Urothelium cell line (cell line): ENCODE measurements around the gene HTN1.
"Not testable (repeated sequence)": the region's sequence is repeated elsewhere in the genome, so short reads cannot be mapped to it uniquely, and the experiment has no call there.

Source experiments
- DNase-seq: peaks from one replicate; pipeline ENCODE4 v3.0.0; 2011; ENCODE audit warnings: low spot score, mixed read lengths
- FAIRE-seq: peaks from 2 replicates; lab custom pipeline; 2011; peaks lifted over from hg19 to GRCh38; lab: Jason Lieb, UNC

HTN1 gene

DNA sequence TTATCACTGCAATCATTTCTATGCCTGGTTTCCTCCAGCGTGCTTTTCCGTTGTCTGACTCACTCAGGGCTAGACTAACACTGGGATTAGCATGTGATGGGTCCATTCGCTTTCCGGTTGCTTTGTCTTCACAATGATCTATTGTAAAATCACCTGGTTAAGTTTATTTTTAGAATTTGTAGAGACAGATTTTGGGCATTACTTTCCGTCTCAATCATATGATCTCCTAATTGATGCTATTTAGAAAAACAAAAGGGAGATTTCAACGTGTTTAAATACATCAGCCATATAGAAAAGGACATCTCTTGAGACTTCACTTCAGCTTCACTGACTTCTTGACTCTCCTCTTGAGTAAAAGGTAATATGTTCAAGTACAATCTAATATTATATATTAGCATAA is at the start of gene HTN1:
Gene HTN1 (plus strand): TSS at position 301 of the 400 bp plus-strand sequence. CDS start 2,639 bp downstream, outside the sequence.
- FAIRE-seq: peak; percentile 76
- not testable (repeated sequence) for DNase-seq

DNA sequence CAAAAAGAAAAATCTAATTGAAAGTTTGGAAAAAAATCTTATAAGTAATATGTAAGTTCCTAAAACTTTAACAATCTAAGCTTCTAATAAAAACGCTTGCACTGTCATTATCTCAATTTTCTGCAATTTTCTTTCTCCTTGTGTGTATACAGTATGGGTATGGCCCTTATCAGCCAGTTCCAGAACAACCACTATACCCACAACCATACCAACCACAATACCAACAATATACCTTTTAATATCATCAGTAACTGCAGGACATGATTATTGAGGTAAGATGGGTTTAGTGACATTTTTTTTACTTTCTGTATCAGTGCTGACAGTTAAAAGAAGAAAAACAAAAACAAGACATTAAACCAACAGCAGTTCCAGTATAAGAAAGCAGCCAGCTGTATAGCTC is 49.5 kb upstream of the HTN1 start:
- no peak for DNase-seq
- FAIRE-seq: no peak

GRCh38 chr4:70002507-70002906 is 47.7 kb upstream of the HTN1 start:
- FAIRE-seq: no peak
- no peak for DNase-seq

GRCh38 chr4:70008771-70009170 is 41.5 kb upstream of the HTN1 start:
- no peak for DNase-seq
- no peak for FAIRE-seq

DNA sequence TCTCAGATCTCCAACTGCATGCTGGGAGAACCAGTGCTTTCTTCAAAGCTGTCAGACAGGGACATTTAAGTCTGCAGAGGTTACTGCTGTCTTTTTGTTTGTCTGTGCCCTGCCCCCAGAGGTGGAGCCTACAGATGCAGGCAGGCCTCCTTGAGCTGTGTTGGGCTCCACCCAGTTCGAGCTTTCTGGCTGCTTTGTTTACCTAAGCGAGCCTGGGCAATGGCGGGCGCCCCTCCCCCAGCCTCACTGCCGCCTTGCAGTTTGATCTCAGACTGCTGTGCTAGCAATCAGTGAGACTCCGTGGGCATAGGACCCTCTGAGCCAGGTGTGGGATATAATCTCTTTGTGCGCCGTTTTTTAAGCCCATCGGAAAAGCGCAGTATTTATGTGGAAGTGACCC is 31.2 kb upstream of the HTN1 start:
- not testable (repeated sequence) for DNase-seq, FAIRE-seq

GRCh38 chr4:70023218-70023617 is 27.0 kb upstream of the HTN1 start:
- no peak for DNase-seq
- no peak for FAIRE-seq

GRCh38 chr4:70027011-70027410 is 23.2 kb upstream of the HTN1 start:
- DNase-seq: no peak
- no peak for FAIRE-seq

- not testable (repeated sequence) for DNase-seq
- peak; percentile 52 for FAIRE-seq
Measured at GRCh38 chr4:70028159-70028558, 22.1 kb upstream of the HTN1 start, which contains the start of gene HTN3. Gene HTN3, plus strand, starts transcription at chr4:70028459. Its CDS starts 2,282 bp downstream, at chr4:70030741.

GRCh38 chr4:70037559-70037958 is 12.7 kb upstream of the HTN1 start:
- FAIRE-seq, DNase-seq: not testable (repeated sequence)

DNA sequence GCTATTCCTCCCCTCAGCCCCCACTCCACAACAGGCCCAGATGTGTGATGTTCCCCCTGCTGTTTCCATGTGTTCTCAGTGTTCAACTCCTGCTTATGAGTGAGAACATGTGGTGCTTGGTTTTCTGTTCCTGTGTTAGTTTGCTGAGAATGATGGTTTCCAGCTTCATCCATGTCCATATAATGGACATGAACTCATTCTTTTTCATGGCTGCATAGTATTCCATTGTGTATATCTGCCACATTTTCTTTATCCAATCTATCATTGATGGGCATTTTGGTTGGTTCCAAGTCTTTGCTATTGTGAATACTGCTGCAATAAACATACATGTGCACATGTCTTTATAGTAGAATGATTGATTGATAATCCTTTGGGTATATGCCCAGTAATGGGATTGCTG is 10.3 kb upstream of the HTN1 start:
- not testable (repeated sequence) for DNase-seq, FAIRE-seq

DNA sequence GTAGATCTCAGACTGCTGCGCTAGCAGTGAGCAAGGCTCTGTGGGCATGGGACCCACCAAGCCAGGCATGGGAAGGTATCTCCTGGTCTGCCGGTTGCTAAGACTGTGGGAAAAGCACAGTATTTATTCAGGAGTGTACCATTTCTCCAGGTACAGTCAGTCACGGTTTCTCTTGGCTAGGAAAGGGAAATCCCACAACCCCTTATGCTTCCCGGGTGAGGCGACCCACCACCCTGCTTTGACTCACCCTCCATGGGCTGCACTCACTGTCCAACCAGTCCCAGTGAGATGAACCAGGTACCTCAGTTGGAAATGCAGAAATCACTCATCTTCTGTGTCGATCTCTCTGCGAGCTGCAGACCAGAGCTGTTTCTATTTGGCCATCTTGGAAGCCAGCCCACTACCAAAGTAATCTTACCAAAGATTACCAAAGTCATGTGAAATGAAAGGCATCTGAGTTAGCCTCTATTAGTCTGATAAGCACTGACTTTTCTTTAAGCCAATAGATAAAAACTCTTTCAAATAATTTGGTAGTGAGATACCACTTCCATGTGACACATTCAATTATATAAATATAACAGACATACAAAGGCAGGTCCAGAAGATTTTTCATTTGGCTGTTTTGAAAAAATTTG is 8.5 kb upstream of the HTN1 start:
- FAIRE-seq (no peak), DNase-seq (no peak)

GRCh38 chr4:70056534-70056933 is 6.3 kb downstream of the HTN1 start:
- not testable (repeated sequence) for FAIRE-seq, DNase-seq

GRCh38 chr4:70057651-70058050 is 7.4 kb downstream of the HTN1 start:
- DNase-seq (no peak), FAIRE-seq (no peak)

DNA sequence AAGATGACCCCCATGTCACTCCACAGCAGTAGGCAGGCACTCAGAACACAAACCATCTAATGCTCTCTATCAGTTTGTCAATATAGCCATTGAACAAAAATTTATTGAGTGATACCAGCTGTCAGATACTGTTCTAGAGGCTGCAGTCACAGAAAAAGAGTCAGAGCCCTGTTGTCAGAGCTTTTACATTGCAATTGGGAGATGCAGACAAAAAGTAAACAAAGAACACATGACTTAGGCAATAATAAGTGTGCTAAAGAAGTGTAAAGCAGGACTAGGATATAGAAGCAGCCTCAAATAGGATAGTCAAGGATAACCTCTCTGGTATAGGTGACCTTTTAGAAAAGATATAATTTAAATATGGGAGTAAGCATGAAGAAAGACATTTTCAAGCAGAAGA is 8.9 kb downstream of the HTN1 start:
- no peak for DNase-seq
- no peak for FAIRE-seq

GRCh38 chr4:70062000-70062399 is 11.8 kb downstream of the HTN1 start:
- FAIRE-seq: no peak

DNA sequence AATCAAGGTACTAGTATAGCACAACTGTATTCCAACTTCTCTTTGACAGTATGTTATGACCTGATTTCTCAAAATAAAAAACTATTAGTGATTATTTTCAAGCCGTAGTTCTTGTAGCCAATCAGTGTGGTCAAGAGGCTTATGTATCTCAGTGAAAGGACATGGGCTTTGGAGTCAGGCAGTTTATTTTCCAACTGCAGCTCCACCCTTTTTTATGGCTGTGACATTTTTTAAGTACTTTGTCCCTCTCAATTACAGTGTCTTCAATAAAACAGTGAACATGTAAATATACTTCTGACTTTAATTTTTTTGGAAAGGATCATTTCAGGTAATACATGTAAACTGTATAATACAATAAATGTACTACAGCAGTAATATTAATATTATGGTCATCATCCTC is 30.0 kb downstream of the HTN1 start:
- no peak for DNase-seq
- no peak for FAIRE-seq

More at GRCh38 chr4:70062000-70062399, 11.8 kb downstream of the HTN1 start:
- DNase-seq: no peak

DNA sequence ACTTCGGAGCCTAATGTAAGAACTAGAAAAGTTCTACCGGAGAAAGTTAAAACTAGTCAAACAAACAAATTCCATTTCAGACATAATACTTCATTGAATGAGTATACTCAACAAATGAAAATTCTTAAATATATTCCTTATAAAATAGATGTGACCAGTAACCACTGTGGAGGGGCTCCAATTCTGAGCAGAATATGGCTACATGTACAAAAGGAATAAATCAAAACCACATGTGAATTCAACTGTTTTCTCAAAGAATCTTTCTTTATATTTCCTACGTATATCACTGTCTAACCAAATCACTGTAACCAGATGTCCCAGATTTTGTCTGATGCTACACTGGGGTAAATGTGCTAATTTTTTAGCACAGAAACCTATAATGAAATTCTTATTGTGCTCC is 49.0 kb downstream of the HTN1 start:
- FAIRE-seq (no peak), DNase-seq (no peak)
